Cerebellar nuclear complex (tissue), 1 donor: ENCODE results near the gene PSAP.
A peak's percentile ranks its signal among the peaks of the same experiment; 100 is the strongest.

Experiments used
- DNase-seq, 2 experiments: peaks; one replicate each; lab custom pipeline; 2025; lab: John Stamatoyannopoulos, UW

PSAP gene

GRCh38 chr10:71844695-71845094 is 6.4 kb downstream of the PSAP start:
- DNase-seq: no peak

- DNase-seq: no peak
Measured at GRCh38 chr10:71844084-71844483, 7.0 kb downstream of the PSAP start.

DNA sequence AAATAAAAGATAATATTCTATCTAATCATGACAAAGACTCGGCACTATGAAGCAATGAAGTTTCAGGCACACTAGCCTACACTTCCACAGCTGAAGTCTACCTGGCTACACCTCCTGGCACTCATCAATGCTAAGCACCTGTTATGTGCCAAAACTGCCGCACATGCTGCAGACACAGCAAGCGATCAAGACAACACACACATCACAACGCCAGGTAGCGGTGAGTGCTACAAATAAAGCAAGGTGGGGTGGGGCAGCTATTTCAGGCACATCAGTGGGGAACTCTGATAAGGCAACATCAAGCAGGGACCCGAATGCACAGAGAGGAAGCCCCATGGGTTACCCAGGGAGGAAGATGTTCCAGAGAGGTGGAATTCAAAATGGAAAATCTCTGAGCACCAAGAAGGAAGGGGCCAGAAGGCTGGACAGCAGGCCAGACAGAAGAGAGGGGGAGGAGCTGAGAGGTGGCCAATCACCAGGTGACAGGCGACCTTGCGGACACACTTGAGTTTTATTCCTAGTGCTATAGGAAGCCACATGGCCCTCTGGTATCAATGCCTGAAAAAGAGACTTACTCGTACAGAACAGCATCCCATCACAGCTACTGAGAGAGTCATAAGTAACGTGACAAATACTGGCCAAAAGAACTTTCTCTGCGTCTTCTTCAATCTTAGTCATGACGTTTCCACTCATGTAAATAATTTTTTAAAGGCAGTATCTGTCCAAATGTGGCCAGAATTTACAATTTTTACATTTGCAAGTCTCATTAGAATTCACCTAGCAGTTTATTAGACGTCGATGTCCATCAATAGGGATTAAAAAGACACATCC is 8.0 kb downstream of the PSAP start:
- DNase-seq: no peak

DNA sequence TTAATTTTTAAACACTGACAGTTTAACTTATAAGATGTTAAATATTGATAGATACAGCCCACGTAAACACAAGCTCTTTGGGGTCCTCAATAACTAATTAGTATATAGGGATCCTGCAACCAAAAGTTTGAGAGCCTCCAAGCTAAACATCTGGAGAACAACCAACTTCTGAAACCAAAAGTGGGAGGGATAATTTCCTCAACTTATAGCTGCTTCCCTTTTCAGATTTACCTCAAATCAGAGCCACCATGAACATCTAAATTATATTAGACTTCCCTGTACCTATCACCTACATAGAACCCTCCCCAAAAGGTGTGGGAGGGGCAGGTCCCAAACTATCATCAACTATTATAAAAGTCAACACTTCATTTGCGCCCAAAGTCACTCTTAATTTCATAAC is 8.6 kb downstream of the PSAP start:
- no peak for DNase-seq

DNA sequence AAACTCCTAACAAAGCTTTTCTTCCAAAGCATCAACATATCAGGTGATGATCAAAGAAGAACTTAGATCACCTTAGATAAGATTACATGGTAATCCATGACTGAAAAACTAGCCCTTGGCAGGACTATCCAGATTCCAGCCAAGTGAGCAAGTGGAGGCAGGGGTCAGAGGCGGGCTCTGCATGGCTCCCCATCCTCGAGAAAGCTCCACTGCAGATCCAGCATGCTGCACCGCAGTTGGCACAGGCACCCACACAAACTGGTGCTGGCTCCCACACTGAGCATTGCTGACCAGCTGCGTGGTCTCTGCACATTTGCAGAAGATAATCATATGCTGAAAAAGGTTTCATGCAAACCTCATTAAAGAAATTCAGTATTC is 10.1 kb downstream of the PSAP start:
- no peak for DNase-seq

- DNase-seq: peak; percentile 55 to 73
Measured at GRCh38 chr10:71840177-71840957, 10.7 kb downstream of the PSAP start.

DNA sequence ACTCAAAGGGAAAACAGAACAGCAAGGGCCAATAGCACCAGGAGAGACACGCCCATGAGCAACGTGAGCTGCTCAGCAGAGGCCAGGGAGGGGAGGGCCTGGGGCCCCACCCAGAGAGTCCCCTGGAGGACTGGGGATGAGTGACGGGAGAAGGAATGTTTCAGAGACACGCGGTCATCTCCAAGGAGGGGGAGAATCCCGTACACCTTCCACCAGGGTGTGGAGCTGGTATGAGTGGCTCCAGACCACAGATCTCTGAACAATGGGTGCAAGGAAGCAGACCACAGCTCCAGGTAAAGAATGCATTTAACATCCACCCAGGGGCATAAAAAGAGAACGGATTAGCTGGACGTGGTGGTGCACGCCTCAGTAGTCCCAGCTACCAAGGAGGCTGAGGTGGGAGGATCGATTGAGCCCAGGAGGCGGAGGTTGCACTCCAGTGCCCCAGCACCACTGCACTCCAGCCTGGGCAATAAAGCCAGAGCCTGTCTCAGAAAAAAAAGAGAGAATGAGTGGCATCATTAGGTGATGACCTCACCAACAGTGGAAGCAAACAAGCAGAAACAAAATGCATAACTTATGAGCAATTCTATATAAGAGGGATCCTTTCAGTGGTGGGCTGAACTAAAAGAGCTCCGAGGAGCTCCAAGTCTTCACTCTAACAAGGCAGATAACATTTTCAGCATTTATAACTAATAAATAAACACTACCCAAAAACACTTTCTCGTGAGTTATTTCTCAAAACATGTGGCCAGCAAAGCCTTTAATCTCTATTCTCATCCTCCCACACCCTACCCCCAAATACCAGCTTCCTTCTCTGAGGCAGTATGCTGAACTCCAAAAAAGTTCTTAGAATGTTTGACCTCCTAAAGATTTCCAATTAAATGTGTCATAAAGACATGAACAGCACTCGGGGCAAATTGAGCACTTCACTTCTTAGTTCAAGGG is 12.5 kb downstream of the PSAP start:
- DNase-seq: no peak

- no peak for DNase-seq
Measured at GRCh38 chr10:71837098-71837827, 13.8 kb downstream of the PSAP start.

GRCh38 chr10:71836596-71836974 is 14.5 kb downstream of the PSAP start:
- DNase-seq: no peak

DNA sequence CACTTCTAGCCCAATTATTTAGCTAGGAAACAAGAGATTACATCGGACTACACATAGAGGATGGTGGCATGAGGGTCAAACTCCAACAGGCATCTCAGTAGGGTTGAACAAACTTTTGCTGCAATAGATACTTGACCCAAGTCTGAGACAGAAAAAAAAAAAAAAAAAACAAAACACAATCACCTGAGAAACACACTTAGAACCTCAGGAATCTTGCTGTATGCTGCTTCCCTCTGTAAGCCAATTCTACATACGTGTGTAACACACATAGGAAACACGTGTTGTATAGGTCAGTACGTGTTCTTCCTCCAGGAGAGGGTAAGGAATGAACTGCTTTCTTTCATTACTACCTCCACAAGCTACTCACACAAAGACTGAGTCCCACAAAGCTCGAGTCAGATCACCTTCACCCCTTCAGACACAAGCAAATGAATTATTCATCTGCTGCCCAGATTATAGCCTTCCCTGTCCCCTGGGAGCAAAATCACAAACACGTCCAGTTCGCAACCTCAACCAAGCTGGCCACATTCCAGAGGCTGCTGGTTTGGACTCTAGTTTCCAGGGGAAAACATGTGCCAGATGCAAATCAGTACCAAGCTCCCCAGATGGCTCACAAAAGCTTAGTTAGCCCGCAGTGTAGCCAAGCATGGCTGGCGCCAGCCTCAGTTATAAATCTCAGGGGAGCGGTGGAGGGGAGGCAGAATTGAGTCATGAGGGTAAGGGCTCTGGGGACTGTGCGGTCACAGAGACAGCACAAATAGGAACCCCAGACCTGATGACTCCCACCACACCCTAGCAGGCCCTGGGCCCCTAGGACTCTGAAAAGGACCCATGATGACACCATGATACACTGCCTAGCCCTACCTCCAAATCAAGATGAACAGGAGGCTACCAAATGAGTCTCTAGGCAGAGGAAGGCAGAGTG is 15.1 kb downstream of the PSAP start:
- DNase-seq: no peak

GRCh38 chr10:71834343-71834674 is 16.7 kb downstream of the PSAP start:
- DNase-seq: no peak

DNA sequence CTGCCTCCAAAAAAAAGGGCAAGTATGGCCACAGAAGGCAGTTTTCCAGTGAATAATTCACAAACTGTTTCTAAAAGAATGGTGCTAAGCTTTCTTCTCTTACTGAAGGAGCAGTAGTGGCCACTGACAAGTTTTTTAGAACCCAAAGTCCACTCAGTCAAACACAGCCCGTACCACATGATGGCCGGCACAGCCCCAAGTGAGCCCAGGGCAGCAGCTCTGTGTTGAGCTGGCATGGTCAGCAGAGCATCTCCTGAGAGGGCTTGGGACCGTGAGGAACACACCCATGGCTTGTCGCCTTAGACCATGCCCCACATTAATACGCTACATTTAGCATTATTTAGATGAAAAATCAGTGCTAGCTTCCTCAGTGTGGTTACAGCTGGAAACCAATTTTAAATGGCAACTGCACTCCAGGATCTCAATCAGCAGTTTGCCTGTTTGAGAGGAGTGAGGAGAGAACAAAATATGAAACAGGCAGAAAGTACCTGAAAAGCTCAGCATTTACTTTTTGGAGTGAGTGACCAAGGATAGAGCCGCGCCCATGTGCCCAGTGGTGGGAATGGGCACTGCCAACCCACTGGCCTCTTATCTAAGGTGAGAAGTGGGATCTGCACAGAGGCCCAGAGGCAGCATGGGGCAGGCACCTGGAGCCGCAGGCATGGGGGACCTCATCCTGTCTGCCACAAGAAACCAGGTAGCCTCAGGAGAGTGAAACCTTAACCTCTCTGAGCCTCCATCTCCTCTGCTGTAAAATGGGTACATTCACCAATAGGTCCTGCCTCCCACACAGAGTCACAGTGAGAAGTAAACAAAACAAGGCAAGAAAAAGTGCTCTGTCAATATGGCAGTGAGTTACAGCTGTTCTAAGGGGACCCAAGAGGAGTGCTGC is 17.4 kb downstream of the PSAP start:
- DNase-seq: no peak

DNA sequence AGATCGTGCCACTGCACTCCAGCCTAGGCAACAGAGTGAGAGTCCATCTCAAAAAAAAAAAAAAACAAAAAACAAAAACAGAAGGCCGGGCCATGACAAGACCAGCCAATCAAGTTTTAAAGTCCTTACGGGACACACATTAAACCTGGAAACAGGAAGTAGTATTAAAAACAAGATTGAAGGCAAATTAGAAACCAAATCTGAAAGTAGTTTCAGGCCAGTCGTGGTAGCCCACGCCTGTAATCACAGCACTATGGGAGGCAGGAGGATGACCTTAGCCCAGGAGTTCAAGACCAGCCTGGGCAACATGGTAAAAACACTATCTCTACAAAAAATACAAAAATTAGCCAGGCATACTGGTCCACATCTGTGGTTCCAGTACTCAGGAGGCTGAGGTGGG is 18.1 kb downstream of the PSAP start:
- DNase-seq: no peak

GRCh38 chr10:71831646-71832552 is 19.2 kb downstream of the PSAP start:
- no peak for DNase-seq

GRCh38 chr10:71830726-71831125 is 20.3 kb downstream of the PSAP start:
- DNase-seq: no peak

- DNase-seq: no peak
Measured at GRCh38 chr10:71829896-71830295, 21.2 kb downstream of the PSAP start.

- no peak for DNase-seq
Measured at GRCh38 chr10:71829171-71829570, 21.9 kb downstream of the PSAP start.

DNA sequence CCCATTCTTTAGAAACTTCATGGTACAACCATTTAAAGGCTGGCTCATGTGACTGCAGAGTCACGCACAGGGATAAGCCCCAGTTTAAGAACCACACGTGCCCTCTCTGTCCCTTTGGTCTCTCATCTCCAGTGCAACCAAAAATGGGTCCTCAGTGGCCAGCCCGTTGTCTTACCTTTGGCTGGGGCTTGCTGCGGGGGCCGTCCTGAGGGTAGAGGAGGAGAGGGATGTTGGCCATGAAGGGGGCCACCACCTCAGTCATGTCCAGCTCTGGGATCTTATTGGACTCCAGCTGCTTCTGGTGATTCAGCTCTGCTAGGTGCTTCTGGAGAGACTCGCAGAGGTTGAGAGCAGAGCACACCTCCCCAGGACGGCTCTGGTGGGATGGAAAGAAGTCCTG is 22.3 kb downstream of the PSAP start:
- no peak for DNase-seq

GRCh38 chr10:71827852-71828251 is 23.2 kb downstream of the PSAP start:
- no peak for DNase-seq
